ENCODE results near the gene EGFLAM. TPM values are rescaled to one million over a fixed set of nuclear protein-coding genes. Genes with fewer than 3 reads are reported as not detected.

Gene EGFLAM
- total RNA-seq = under 1 TPM; 0.78 to 0.98 TPM
- long read RNA-seq = 0 reads

- ATAC-seq = no peak
- intact Hi-C loops (cut with DNase I, micrococcal nuclease) = no loop called here
- DNase-seq = no peak
Observed at GRCh38 chr5:38258319-38259061, at the start of gene EGFLAM. EGFLAM (plus strand) TSS chr5:38258559; CDS start chr5:38258755, 196 bp downstream.

DNA sequence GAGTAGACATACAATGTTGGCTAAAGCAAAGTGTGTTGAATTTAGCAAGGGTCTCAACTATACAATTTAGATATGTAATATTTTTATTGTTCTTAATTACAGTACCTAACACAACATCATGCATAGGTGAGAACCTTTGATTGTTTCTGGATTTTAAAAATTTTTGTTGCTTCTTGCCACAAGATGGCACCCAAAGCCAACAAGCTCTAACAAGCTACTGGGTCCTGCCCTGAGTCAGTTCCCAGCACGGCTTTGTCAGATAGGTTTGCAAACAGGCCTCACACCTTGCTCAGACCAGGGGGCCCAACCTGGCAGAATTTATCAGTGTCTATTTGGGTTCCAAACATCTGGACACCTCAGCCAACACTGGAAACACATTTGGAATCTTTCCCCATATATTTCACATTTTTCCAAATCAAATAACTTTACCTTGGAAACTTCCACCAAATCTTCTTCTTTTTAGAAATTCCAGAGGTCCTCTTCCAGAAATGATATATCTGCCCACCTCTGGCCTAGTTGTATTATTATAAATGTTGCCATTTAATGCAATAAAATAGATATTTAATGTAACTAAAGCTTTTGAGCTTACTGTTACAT, 49.5 kb upstream of the EGFLAM start:
- DNase-seq (peak in 1 of 2 donors; percentile 7), ATAC-seq (no peak)
- intact Hi-C loops (cut with DNase I, micrococcal nuclease) = no loop called here

DNA sequence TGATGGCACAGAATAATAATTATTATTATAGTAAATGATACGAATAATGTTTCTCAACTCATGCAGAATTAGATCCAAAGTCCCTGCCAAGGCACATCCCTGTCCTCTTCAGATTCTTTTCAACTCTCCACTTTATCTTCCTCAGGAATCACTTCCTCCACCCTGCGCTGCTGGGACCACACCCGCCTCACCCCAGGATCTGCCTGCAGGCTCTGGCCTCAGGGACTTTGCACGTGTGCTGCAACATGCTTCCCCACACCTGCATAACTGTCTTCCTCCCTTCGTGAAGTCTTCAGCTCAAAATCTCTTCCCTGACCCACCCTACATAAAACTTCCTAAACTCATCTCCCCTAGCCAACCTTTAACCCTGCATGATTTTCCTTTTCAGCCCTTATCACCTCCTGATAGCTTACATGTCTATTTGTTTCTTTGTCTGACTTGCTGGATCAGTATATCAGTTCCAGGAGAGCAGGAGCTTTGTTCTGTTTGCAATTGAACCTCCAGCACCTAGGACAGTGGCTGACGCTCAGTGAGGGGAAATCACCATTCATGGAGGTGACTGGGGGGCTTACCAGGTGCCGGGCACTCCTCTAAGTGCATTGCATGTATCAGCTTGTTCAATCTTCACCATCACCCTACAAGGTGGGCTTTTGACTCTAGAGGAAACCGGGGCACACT, 47.5 kb upstream of the EGFLAM start:
- intact Hi-C loops (cut with DNase I, micrococcal nuclease) = no loop called here
- DNase-seq (no peak), ATAC-seq (no peak)

GRCh38 chr5:38211354-38211710, 47.0 kb upstream of the EGFLAM start:
- DNase-seq = no peak
- intact Hi-C loops (cut with DNase I, micrococcal nuclease) = no loop called here
- no peak for ATAC-seq

- DNase-seq (no peak), ATAC-seq (no peak)
- intact Hi-C loops (cut with DNase I, micrococcal nuclease) = no loop called here
Observed at GRCh38 chr5:38212307-38212706, 46.1 kb upstream of the EGFLAM start.

DNA sequence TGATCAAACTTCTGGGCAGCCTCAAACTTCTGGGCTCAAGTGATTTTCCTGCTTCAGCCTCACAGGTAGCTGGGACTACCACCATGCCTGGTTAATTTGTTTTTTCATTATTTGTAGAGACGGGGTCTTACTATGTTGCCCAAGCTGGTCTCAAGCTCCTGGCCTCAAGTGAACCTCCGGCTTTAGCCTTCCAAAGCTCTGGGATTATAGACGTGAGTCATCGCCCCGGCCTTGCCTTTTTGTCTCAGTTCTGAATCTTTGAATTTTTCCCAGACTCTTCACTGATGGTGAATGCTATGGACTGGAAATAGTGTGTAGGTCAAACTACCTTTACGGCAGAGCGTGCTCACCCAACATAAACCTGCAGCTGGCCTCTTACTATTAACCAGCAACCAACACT, 32.3 kb upstream of the EGFLAM start:
- no peak for DNase-seq
- ATAC-seq = no peak
- intact Hi-C loops (cut with DNase I, micrococcal nuclease) = no loop called here

GRCh38 chr5:38228914-38229313, 29.4 kb upstream of the EGFLAM start:
- no peak for ATAC-seq
- DNase-seq = no peak
- intact Hi-C loops (cut with DNase I, micrococcal nuclease) = no loop called here

GRCh38 chr5:38234737-38235136, 23.6 kb upstream of the EGFLAM start:
- intact Hi-C loops (cut with DNase I, micrococcal nuclease) = no loop called here
- no peak for DNase-seq
- ATAC-seq = no peak

DNA sequence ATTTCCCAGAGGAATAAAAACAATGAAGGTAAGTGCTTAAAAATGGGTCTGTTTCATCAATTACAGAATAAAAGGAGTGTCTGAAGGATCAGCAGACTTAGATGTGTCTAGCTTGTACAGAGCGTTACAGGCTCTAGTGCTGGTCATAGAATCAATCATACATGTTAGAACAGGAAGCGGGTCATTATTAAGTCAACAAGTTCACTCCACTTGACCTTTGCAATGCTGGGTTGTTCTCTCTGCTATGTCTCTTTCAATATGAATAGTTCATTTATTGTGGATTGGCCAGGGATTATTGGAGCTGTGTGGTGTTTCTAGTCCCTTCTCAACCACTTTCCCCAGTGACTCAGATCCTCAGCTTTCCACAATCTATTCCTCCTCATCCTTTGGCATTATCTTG, 20.7 kb upstream of the EGFLAM start:
- DNase-seq (no peak), ATAC-seq (no peak)
- intact Hi-C loops (cut with DNase I, micrococcal nuclease) = no loop called here

DNA sequence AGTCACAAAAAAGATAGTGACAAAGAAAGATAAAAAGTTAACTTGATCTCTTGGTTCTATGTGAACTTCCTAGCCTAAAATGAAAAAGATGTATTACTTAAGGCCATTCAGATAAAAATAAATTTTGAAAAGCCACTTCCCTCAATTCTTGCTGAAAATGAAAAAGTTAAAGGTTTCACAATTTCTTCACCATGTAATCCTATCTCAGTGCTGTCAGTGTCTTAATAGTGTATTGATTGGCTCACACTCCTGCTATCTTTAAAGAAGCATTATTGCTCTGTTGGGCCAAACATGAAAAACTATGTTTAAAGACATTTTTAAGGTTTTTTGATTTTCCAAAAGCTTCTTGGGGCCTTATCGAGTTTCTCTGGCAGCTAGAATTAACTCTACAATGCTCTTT, 18.1 kb upstream of the EGFLAM start:
- DNase-seq (no peak), ATAC-seq (no peak)
- intact Hi-C loops (cut with DNase I, micrococcal nuclease) = no loop called here

DNA sequence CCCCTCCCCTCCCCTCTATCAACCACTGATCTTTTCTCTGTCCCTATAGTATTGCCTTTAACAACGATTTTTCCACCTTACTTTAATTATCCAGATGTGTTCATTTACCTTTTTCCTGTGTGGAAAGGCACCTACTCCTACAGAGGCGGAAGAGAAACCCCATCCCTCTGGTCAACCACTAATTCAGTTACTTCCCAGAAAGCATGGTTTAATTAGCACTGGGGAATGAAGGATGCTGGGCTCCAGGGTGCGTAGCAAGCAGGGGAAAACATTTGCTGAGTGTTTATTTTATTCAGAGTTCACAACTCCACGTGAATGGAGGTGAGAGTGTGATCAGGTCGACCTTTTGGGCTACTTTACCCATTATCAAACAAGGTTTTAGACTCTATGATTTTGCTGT, 16.7 kb upstream of the EGFLAM start:
- ATAC-seq (no peak), DNase-seq (no peak)
- intact Hi-C loops (cut with DNase I, micrococcal nuclease) = no loop called here

- DNase-seq = no peak
- no peak for ATAC-seq
- intact Hi-C loops (cut with DNase I, micrococcal nuclease) = no loop called here
Observed at GRCh38 chr5:38245307-38245706, 13.1 kb upstream of the EGFLAM start.

DNA sequence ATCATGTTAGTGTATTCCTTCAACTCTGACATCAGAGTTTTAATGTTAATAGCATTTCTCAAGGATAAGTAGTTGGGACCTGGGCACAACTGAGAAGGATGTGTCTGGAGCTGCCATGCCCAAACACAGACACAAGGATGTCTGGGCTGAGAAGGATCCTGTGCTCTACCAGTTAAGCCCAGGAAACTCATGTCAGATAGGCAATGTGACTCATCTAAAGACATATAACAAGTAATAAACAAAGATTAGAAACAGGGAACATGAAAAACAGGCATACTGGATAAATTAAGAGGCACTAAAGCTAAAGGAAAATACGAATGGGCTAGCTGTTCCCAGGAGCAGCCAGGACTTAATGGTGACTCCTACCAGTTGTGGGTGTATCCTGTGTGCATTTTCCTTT, 9.1 kb upstream of the EGFLAM start:
- no peak for ATAC-seq
- no peak for DNase-seq
- intact Hi-C loops (cut with DNase I, micrococcal nuclease) = no loop called here

DNA sequence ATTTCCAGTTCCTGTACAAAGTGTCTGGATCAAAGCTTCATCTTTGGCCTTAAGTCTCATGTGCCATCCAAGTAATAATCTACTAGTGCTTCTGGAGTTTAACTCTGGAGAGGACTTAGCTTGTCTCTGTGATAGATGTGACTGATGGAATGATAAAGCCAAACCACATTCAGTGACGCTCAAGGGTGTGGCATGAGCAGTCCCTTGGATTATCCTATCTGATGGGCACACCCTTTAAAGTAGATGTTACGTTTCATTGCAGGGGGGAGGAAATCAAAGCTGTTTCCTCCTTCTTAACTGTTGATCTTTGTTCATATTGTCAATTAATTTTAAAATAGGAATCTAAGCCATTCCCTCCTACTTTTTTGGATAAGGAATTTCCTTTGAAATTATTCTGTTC, 8.5 kb upstream of the EGFLAM start:
- ATAC-seq (no peak), DNase-seq (no peak)
- intact Hi-C loops (cut with DNase I, micrococcal nuclease) = no loop called here

DNA sequence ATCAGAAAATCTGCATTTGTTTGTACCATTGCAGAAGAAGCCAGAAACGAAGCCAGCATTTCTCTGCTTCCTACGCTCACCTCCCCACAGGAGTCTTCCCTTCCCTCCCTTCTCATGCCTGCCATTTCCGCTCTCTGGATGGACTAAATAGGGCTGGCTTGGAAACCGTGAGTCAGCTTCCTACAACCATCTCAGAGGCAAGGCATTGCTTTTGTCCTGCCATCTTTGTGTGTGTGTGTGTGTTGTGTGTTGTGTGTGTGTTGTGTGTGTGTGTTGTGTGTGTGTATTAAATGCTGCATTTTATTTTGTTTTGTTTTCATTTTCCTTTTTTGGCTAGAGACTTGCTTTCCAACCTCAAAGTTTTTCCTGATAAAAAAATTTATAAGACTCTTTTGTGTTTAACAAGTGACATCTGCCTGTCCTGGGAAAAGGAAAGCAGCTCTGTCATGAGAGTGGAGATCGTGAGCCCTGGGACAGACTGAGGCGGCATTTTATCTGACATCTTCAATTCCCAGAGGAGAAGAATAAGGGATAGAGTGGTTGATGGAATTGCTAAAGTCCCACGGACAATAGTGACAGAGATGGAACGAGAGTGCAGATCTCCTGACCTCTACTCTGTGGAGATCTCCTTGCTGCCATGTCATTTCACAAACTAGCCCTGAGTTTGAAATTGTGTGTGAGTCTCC, 7.5 kb upstream of the EGFLAM start:
- ATAC-seq (no peak), DNase-seq (no peak)
- intact Hi-C loops (cut with DNase I, micrococcal nuclease) = no loop called here

DNA sequence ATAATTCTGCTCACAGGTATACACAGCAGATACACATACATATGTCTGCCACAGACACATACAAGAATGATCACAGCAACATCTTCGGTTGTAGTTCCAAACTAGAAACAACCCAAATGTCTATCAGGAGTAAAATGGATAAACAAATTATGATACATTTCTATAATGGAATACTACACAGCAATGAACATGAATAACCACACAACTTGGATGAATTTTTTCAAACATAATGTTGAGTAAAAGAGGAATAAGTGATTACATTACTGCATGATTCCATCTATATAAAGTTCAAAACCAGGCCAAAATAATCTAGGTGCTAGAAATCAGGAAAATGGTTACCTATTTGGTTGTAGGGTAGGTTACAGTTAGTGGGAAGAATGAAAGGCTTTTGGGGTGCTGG, 4.6 kb upstream of the EGFLAM start:
- no peak for DNase-seq
- intact Hi-C loops (cut with DNase I, micrococcal nuclease) = no loop called here
- no peak for ATAC-seq

- ATAC-seq = no peak
- DNase-seq = no peak
- intact Hi-C loops (cut with DNase I, micrococcal nuclease) = no loop called here
Observed at GRCh38 chr5:38257308-38258041, 884 bp upstream of the EGFLAM start.

- ATAC-seq (no peak), DNase-seq (no peak)
- intact Hi-C loops (cut with DNase I, micrococcal nuclease) = no loop called here
Observed at GRCh38 chr5:38258042-38258318, 379 bp upstream of the EGFLAM start.

- ATAC-seq = no peak
- intact Hi-C loops (cut with DNase I, micrococcal nuclease) = no loop called here
- no peak for DNase-seq
Observed at GRCh38 chr5:38259062-38259808, 876 bp downstream of the EGFLAM start.

Measured in left colon (tissue), 2 donors.